ENCODE data around the gene GSTT2.
A peak's percentile ranks its signal among the peaks of the same experiment; 100 is the strongest.
"Not testable (repeated sequence)": the region's sequence is repeated elsewhere in the genome, so short reads cannot be mapped to it uniquely, and the experiment has no call there.

The GSTT2 gene

GRCh38 chr22:23955886-23956285 is 24.0 kb upstream of the GSTT2 start:
- not testable (repeated sequence) for H3K36me3 ChIP-seq (ENCODE audit: insufficient read depth, insufficient read length, low read length); H3K9ac ChIP-seq (ENCODE audit: insufficient read length, low read depth); H3K9me3 ChIP-seq (ENCODE audit: insufficient read depth, low read length); DNase-seq (ENCODE audit: low read depth, low spot score); H3K4me1 ChIP-seq (ENCODE audit: insufficient read depth, insufficient read length); H3K4me3 ChIP-seq (ENCODE audit: insufficient read length, low read depth); H3K27me3 ChIP-seq (ENCODE audit: insufficient read depth, insufficient read length)

- not testable (repeated sequence) for H3K36me3 ChIP-seq (ENCODE audit: insufficient read depth, insufficient read length, low read length); H3K9me3 ChIP-seq (ENCODE audit: insufficient read depth, low read length); H3K4me1 ChIP-seq (ENCODE audit: insufficient read depth, insufficient read length); H3K27me3 ChIP-seq (ENCODE audit: insufficient read depth, insufficient read length); H3K4me3 ChIP-seq (ENCODE audit: insufficient read length, low read depth); H3K9ac ChIP-seq (ENCODE audit: insufficient read length, low read depth)
- peak; percentile 60 for DNase-seq (ENCODE audit: low read depth, low spot score)
Measured at GRCh38 chr22:23956301-23956900, 23.5 kb upstream of the GSTT2 start.

- H3K27me3 ChIP-seq (ENCODE audit: insufficient read depth, insufficient read length); H3K9me3 ChIP-seq (ENCODE audit: insufficient read depth, low read length); H3K4me3 ChIP-seq (ENCODE audit: insufficient read length, low read depth); DNase-seq (ENCODE audit: low read depth, low spot score); H3K9ac ChIP-seq (ENCODE audit: insufficient read length, low read depth); H3K36me3 ChIP-seq (ENCODE audit: insufficient read depth, insufficient read length, low read length); H3K4me1 ChIP-seq (ENCODE audit: insufficient read depth, insufficient read length): not testable (repeated sequence)
Measured at GRCh38 chr22:23961084-23961771, 18.7 kb upstream of the GSTT2 start, which contains the start of gene GSTT2B. Gene GSTT2B (minus strand): TSS chr22:23961195. CDS start chr22:23961131, 64 bp downstream.

- H3K9ac ChIP-seq (ENCODE audit: insufficient read length, low read depth); H3K4me3 ChIP-seq (ENCODE audit: insufficient read length, low read depth); DNase-seq (ENCODE audit: low read depth, low spot score); H3K9me3 ChIP-seq (ENCODE audit: insufficient read depth, low read length); H3K4me1 ChIP-seq (ENCODE audit: insufficient read depth, insufficient read length); H3K27me3 ChIP-seq (ENCODE audit: insufficient read depth, insufficient read length): not testable (repeated sequence)
- peaks cover 21% of the 10 kb centered on the region for H3K36me3 ChIP-seq (ENCODE audit: insufficient read depth, insufficient read length, low read length)
Measured at GRCh38 chr22:23966094-23966493, 13.8 kb upstream of the GSTT2 start.

- H3K4me3 ChIP-seq (ENCODE audit: insufficient read length, low read depth); H3K9ac ChIP-seq (ENCODE audit: insufficient read length, low read depth); H3K27me3 ChIP-seq (ENCODE audit: insufficient read depth, insufficient read length); H3K4me1 ChIP-seq (ENCODE audit: insufficient read depth, insufficient read length); H3K9me3 ChIP-seq (ENCODE audit: insufficient read depth, low read length); DNase-seq (ENCODE audit: low read depth, low spot score): not testable (repeated sequence)
- H3K36me3 ChIP-seq (ENCODE audit: insufficient read depth, insufficient read length, low read length) = peaks cover 25% of the 10 kb centered on the region
Measured at GRCh38 chr22:23966568-23966967, 13.4 kb upstream of the GSTT2 start, which contains the start of gene DDTL. Gene DDTL (plus strand): TSS chr22:23966888. CDS start chr22:23966915, 27 bp downstream.

- TF ChIP-seq SUZ12 (IDR thresholded peaks at IDR 0.05; ENCODE audit: extremely low read depth, insufficient read depth, insufficient read length) (no peak), YY1 (IDR thresholded peaks at IDR 0.05; ENCODE audit: insufficient read depth, insufficient read length) (no peak), ZNF274 (IDR thresholded peaks at IDR 0.05; ENCODE audit: low read depth, low read length) (no peak)
- no peak overlapping the region for H3K9ac ChIP-seq (ENCODE audit: insufficient read length, low read depth)
- no peak overlapping the region for H3K4me3 ChIP-seq (ENCODE audit: insufficient read length, low read depth)
- H3K9me3 ChIP-seq (ENCODE audit: insufficient read depth, low read length) = no peaks in the 10 kb centered on the region
- DNase-seq (ENCODE audit: low read depth, low spot score) = no peak
- no peaks in the 10 kb centered on the region for H3K27me3 ChIP-seq (ENCODE audit: insufficient read depth, insufficient read length)
- H3K36me3 ChIP-seq (ENCODE audit: insufficient read depth, insufficient read length, low read length) = peaks cover 29% of the 10 kb centered on the region
- H3K4me1 ChIP-seq (ENCODE audit: insufficient read depth, insufficient read length) = no peaks in the 10 kb centered on the region
Measured at GRCh38 chr22:23969071-23969470, 10.9 kb upstream of the GSTT2 start.

GRCh38 chr22:23970201-23970641 is 9.7 kb upstream of the GSTT2 start:
- peaks cover 29% of the 10 kb centered on the region for H3K36me3 ChIP-seq (ENCODE audit: insufficient read depth, insufficient read length, low read length)
- no peaks in the 10 kb centered on the region for H3K9me3 ChIP-seq (ENCODE audit: insufficient read depth, low read length)
- no peak for TF ChIP-seq SUZ12 (IDR thresholded peaks at IDR 0.05; ENCODE audit: extremely low read depth, insufficient read depth, insufficient read length)
- TF ChIP-seq ZNF274 (IDR thresholded peaks at IDR 0.05; ENCODE audit: low read depth, low read length) = no peak
- no peak for TF ChIP-seq YY1 (IDR thresholded peaks at IDR 0.05; ENCODE audit: insufficient read depth, insufficient read length)

GRCh38 chr22:23970816-23971486 is 9.0 kb upstream of the GSTT2 start:
- Histone ChIP-seq H3K27me3 (ENCODE audit: insufficient read depth, insufficient read length) (no peaks in the 10 kb centered on the region), H3K9ac (ENCODE audit: insufficient read length, low read depth) (no peak overlapping the region), H3K4me1 (ENCODE audit: insufficient read depth, insufficient read length) (no peaks in the 10 kb centered on the region), H3K9me3 (ENCODE audit: insufficient read depth, low read length) (no peaks in the 10 kb centered on the region), H3K36me3 (ENCODE audit: insufficient read depth, insufficient read length, low read length) (peaks cover 29% of the 10 kb centered on the region), H3K4me3 (ENCODE audit: insufficient read length, low read depth) (no peak overlapping the region)
- TF ChIP-seq ZNF274 (IDR thresholded peaks at IDR 0.05; ENCODE audit: low read depth, low read length) = no peak
- TF ChIP-seq SUZ12 (IDR thresholded peaks at IDR 0.05; ENCODE audit: extremely low read depth, insufficient read depth, insufficient read length) = no peak
- no peak for TF ChIP-seq YY1 (IDR thresholded peaks at IDR 0.05; ENCODE audit: insufficient read depth, insufficient read length)
- no peak for DNase-seq (ENCODE audit: low read depth, low spot score)

More at GRCh38 chr22:23970201-23970641, 9.7 kb upstream of the GSTT2 start:
- Histone ChIP-seq H3K4me1 (ENCODE audit: insufficient read depth, insufficient read length) (no peaks in the 10 kb centered on the region), H3K27me3 (ENCODE audit: insufficient read depth, insufficient read length) (no peaks in the 10 kb centered on the region), H3K4me3 (ENCODE audit: insufficient read length, low read depth) (no peak overlapping the region), H3K9ac (ENCODE audit: insufficient read length, low read depth) (no peak overlapping the region)
- DNase-seq (ENCODE audit: low read depth, low spot score) = no peak

- not testable (repeated sequence) for H3K9me3 ChIP-seq (ENCODE audit: insufficient read depth, low read length); H3K9ac ChIP-seq (ENCODE audit: insufficient read length, low read depth)
Measured at GRCh38 chr22:23971927-23972326, 8.0 kb upstream of the GSTT2 start.

GRCh38 chr22:23974345-23974744 is 5.6 kb upstream of the GSTT2 start, which contains the start of gene DDT:
Gene DDT (minus strand): TSS chr22:23974441. CDS start chr22:23974414, 27 bp downstream.
- H3K9me3 ChIP-seq (ENCODE audit: insufficient read depth, low read length); H3K4me3 ChIP-seq (ENCODE audit: insufficient read length, low read depth); H3K4me1 ChIP-seq (ENCODE audit: insufficient read depth, insufficient read length); DNase-seq (ENCODE audit: low read depth, low spot score); H3K27me3 ChIP-seq (ENCODE audit: insufficient read depth, insufficient read length); H3K9ac ChIP-seq (ENCODE audit: insufficient read length, low read depth): not testable (repeated sequence)
- peaks cover 26% of the 10 kb centered on the region for H3K36me3 ChIP-seq (ENCODE audit: insufficient read depth, insufficient read length, low read length)

More at GRCh38 chr22:23971927-23972326, 8.0 kb upstream of the GSTT2 start:
- H3K36me3 ChIP-seq (ENCODE audit: insufficient read depth, insufficient read length, low read length) = peaks cover 29% of the 10 kb centered on the region
- H3K4me1 ChIP-seq (ENCODE audit: insufficient read depth, insufficient read length); H3K27me3 ChIP-seq (ENCODE audit: insufficient read depth, insufficient read length); H3K4me3 ChIP-seq (ENCODE audit: insufficient read length, low read depth); DNase-seq (ENCODE audit: low read depth, low spot score): not testable (repeated sequence)

All from NT2/D1 (cell line).